ENCODE measurements around the gene NRXN3.

The NRXN3 gene

DNA sequence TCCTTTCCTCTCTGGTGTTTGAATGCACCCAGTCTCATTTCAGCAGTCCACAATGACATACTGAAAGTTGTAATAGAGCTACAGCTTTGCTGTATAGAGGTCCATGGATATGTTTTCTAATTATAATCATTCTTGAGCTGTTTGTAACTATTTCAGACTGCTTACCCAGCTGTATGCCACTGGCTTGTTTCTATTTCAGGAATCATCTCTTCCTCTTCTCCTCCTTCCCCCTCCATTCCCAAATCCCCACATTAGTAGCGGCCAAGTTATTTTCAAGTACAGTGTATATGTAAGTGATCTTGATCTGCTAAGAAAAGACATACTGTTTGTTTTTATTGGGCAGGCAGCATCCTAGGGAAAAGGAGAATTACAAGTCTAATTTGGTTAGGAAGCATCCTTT, 1266.2 kb downstream of the NRXN3 start:
- TF ChIP-seq, protein P1, sequence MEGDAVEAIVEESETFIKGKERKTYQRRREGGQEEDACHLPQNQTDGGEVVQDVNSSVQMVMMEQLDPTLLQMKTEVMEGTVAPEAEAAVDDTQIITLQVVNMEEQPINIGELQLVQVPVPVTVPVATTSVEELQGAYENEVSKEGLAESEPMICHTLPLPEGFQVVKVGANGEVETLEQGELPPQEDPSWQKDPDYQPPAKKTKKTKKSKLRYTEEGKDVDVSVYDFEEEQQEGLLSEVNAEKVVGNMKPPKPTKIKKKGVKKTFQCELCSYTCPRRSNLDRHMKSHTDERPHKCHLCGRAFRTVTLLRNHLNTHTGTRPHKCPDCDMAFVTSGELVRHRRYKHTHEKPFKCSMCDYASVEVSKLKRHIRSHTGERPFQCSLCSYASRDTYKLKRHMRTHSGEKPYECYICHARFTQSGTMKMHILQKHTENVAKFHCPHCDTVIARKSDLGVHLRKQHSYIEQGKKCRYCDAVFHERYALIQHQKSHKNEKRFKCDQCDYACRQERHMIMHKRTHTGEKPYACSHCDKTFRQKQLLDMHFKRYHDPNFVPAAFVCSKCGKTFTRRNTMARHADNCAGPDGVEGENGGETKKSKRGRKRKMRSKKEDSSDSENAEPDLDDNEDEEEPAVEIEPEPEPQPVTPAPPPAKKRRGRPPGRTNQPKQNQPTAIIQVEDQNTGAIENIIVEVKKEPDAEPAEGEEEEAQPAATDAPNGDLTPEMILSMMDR (IDR thresholded peaks at IDR 0.05; ENCODE audit: control extremely low read depth, extremely low read depth, low read depth, missing control alignments), result no peak
- CTCF ChIA-PET, result no interaction called here
- DNase-seq (ENCODE audit: extremely low spot score), result no peak
- POLR2A ChIA-PET, result no interaction called here

DNA sequence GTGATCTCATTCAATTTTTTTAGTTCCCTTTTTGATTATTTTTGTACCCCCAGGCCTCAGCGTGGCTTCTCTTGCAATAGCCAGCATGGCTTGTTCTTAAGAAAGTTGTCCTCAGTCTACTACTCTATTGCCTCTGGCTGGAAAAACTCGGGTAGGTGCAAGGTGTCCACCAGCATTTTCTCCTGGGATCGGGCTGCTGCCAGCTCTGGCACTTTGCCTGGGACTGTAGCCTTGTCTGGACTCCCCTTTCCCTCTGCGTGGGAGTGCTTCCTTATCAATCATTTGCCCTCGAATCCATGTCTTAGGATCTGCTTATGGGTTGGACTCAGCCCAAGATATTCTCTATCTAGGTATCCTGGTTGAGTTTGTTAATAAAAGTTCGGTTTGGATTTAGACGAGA, 1267.8 kb downstream of the NRXN3 start:
- ChIA-PET CTCF (no interaction called here), POLR2A (no interaction called here)
- DNase-seq (ENCODE audit: extremely low spot score), result no peak
- TF ChIP-seq, protein P1 (IDR thresholded peaks at IDR 0.05; ENCODE audit: control extremely low read depth, extremely low read depth, low read depth, missing control alignments), result no peak

DNA sequence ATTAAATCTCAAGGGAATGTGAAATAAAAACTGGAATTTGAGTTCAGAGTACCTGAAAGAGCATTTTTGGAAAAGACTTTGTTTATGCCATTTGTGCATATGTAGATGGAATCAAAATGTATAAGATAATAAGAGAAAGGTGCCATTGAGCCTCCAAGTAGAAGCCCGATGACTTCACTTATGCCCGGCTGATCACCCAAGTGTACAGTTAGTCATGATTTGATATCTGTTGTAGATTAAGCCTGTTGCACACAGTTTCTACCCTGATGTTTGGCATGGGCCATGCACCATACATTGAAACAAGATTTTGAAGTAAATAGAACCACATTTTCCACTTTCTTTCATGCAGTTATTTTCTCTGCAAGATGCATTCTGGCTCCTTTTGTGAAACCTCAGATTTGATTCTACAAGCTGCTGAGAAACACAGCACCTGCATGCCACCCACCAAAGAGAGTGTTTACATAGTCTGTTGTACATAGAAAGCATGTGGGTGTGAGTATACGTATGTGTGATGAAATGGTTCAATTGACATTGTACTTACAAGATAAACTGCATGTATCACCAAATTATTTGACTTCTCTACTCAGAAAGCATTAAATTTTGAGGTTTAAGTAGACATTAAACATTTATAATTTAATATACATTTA, 1268.6 kb downstream of the NRXN3 start:
- DNase-seq (ENCODE audit: extremely low spot score), result no peak
- TF ChIP-seq, protein P1 (IDR thresholded peaks at IDR 0.05; ENCODE audit: control extremely low read depth, extremely low read depth, low read depth, missing control alignments), result no peak
- ChIA-PET POLR2A (no interaction called here), CTCF (no interaction called here)

DNA sequence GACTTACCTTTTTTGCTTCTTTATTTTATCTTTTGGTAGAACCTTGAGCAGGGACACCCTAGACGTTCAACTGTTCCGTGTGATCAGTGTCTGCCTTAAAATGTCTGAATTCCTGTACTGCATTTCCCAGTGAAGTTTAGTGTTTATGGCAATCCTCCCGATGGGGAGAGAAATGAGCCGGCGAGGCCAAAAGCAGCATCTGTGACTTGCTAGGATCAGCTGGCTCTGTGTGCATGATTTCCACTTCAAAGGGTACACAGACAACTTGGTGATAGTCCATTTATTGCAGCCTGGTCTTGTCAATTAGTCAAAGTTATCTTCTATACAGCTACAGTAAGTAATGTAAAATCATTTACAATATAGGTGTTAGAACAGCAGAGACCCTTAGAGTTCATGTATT, 1272.6 kb downstream of the NRXN3 start:
- TF ChIP-seq, protein P1 (IDR thresholded peaks at IDR 0.05; ENCODE audit: control extremely low read depth, extremely low read depth, low read depth, missing control alignments), result no peak
- ChIA-PET CTCF (interaction anchor here (0.9 to 1.0 kb wide), 2 partner anchors 8 to 9 kb away, joined by 3 to 4 read pairs; no protein-coding TSS in a partner anchor), POLR2A (no interaction called here)
- DNase-seq (ENCODE audit: extremely low spot score), result no peak

DNA sequence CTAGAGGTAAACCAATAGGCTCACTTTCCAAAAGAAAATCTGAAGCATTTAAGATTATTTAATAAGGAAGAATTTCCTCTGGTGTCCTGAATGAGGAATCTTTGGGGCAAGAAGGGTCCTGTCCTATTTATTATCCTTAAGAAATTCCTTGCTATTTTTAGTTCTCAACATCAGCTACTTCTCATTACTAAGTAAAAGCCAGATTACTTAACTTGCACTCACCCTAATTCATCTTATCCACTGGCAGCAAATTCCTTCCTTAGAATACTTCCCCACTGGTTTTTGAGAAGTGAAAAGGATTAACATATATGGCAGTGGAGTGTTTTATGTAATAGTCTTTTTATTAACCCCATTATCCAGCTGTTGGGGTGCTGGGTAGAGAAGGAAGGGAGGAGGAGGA, 1273.4 kb downstream of the NRXN3 start:
- TF ChIP-seq, protein P1 (IDR thresholded peaks at IDR 0.05; ENCODE audit: control extremely low read depth, extremely low read depth, low read depth, missing control alignments), result no peak
- no peak for DNase-seq (ENCODE audit: extremely low spot score)
- CTCF ChIA-PET, result interaction anchor here (0.9 kb wide), 1 partner anchor 9 kb away, joined by 3 read pairs; no protein-coding TSS in a partner anchor
- POLR2A ChIA-PET, result no interaction called here

DNA sequence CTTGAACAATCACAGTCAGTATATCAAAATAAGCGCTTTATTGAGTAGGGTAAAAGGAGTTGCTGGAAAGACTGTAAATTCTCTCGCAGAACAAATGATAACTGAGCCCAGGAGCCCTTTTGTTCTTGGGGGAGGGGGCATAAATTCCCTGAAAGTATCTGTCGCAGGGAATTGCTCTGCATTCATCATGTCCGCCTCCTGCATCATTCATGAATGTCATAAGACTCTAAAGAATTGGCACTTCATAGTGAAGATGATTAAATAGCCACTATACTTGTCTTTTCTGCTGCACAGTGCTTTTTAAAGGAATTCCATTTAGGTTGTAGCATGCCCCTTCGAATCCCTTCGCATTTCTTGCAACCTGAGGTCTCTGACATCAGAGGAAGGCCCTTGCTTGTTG, 1278.8 kb downstream of the NRXN3 start:
- POLR2A ChIA-PET, result no interaction called here
- TF ChIP-seq, protein P1 (IDR thresholded peaks at IDR 0.05; ENCODE audit: control extremely low read depth, extremely low read depth, low read depth, missing control alignments), result no peak
- CTCF ChIA-PET, result no interaction called here

More for the DNA sequence above, 1278.8 kb downstream of the NRXN3 start:
- DNase-seq (ENCODE audit: extremely low spot score), result no peak
